Upper lobe of left lung (tissue), 6 donors: ENCODE data around the gene GBE1. TPM values are rescaled to one million over a fixed set of nuclear protein-coding genes. Genes with fewer than 3 reads are reported as not detected.

Experiments
- ATAC-seq, 2 donors: fragments of 200-7000 bp; cut with Tn5 transposase; one replicate each; pipeline ENCODE4 v1.9.1; 2022; ENCODE audit warnings: mild to moderate bottlenecking in 2 of 2, moderate library complexity in 2 of 2; ENCODE audit not compliant: low FRiP score in 2 of 2
- DNase-seq, 2 donors: peaks; one replicate each; pipeline ENCODE4 v3.0.0-alpha.2; 2019 to 2020
- H3K27ac ChIP-seq, 4 donors: fragments of 200-600 bp; sonication (generic); one replicate each; pipeline ENCODE4 v1.5.1; 2016 to 2019
- H3K27me3 ChIP-seq, 4 donors: fragments of 200-600 bp; sonication (generic); one replicate each; pipeline ENCODE4 v1.5.1; 2017 to 2019
- H3K36me3 ChIP-seq, 4 donors: fragments of 200-600 bp; sonication (generic); one replicate each; pipeline ENCODE4 v1.5.1; 2016 to 2019
- H3K4me1 ChIP-seq, 4 donors: fragments of 200-600 bp; sonication (generic); one replicate each; pipeline ENCODE4 v1.5.1; 2018 to 2019
- H3K4me3 ChIP-seq, 4 donors: fragments of 200-600 bp; sonication (generic); one replicate each; pipeline ENCODE4 v1.5.1; 2017 to 2019; ENCODE audit warnings: mild to moderate bottlenecking in 2 of 4, moderate library complexity in 1 of 4
- H3K9me3 ChIP-seq, 4 donors: fragments of 200-600 bp; sonication (generic); one replicate each; pipeline ENCODE4 v1.5.1; 2018 to 2019
- EP300 ChIP-seq, 4 donors: sonication (generic); formaldehyde crosslinking; IDR thresholded peaks; one replicate each; pipeline ENCODE4 v1.5.1; 2017; ENCODE audit warnings: antibody characterized with exemption in 4 of 4, control low read depth in 2 of 4
- POLR2A ChIP-seq, 4 donors: fragments of 450-650 bp; IDR thresholded peaks; one replicate each; pipeline ENCODE4 v1.5.1; 2016 to 2017; ENCODE audit warnings: antibody characterized with exemption in 4 of 4, mild to moderate bottlenecking in 2 of 4
- POLR2AphosphoS5 ChIP-seq, 2 donors: sonication (generic); formaldehyde crosslinking; IDR thresholded peaks; one replicate each; pipeline ENCODE4 v1.5.1; 2017; ENCODE audit warnings: antibody characterized with exemption in 2 of 2
- WGBS, 2 donors: methylation state at CpG; one replicate each; pipeline ENCODE4 v1.1.5; 2017 to 2018; 5-methylcytosine and 5-hydroxymethylcytosine counted together
- total RNA-seq, 6 donors: library from RNA; depleted of rRNA in 4 of 6; stranded (reverse); fragments of >200 nt in 4 of 6; gene quantifications; one replicate each; pipeline versions ENCODE4 v1.1.0 to v1.2.1, GENCODE V29; 2016 to 2021
- TF ChIP-seq, protein P1 (sequence below), 6 experiments: fragments of 450-650 bp in 4 of 6; fragments of 200-600 bp in 2 of 6; sonication (generic) in 2 of 6; IDR thresholded peaks; one replicate each; pipeline ENCODE4 v1.5.1; 2016 to 2019; ENCODE audit warnings: antibody characterized with exemption in 6 of 6
- donor health status: DM: no; HTN: no; CAD: no; lungs with moderate emphysema.
- donor health status: DM: no; HTN: yes; CAD: no; lungs with severe emphysema.

The GBE1 gene
- total RNA-seq, 6 donors from 2014 or later, result 19.9 to 40.9 (median 27.5) TPM

DNA sequence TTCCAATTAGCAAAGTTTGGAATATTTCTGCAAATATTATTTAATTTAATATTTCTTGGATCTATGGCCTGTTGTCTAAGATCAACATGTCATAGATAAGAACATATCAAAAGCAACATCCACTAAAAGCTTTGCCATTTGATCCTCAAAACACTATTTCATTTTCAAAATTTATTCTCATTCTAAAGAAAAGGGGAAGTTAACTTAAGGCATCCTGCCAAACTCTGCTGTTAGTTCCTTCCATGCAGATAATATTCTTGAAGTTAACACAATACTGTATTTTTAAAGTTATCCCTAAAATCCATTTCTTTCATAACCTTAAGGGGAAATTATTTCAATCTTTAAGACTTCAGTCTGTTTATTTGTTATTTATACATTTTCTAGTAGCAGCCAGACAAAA lies 28.2 kb upstream of the GBE1 start:
- peaks cover 0 to 3% (median 0%) of the 10 kb centered on the region in 4 donors for H3K4me1 ChIP-seq
- no peak overlapping the region for H3K4me3 ChIP-seq
- no peaks in the 10 kb centered on the region for H3K27me3 ChIP-seq
- ATAC-seq (no peak), DNase-seq (no peak)
- H3K27ac ChIP-seq, result no peak overlapping the region
- TF ChIP-seq, protein P1, sequence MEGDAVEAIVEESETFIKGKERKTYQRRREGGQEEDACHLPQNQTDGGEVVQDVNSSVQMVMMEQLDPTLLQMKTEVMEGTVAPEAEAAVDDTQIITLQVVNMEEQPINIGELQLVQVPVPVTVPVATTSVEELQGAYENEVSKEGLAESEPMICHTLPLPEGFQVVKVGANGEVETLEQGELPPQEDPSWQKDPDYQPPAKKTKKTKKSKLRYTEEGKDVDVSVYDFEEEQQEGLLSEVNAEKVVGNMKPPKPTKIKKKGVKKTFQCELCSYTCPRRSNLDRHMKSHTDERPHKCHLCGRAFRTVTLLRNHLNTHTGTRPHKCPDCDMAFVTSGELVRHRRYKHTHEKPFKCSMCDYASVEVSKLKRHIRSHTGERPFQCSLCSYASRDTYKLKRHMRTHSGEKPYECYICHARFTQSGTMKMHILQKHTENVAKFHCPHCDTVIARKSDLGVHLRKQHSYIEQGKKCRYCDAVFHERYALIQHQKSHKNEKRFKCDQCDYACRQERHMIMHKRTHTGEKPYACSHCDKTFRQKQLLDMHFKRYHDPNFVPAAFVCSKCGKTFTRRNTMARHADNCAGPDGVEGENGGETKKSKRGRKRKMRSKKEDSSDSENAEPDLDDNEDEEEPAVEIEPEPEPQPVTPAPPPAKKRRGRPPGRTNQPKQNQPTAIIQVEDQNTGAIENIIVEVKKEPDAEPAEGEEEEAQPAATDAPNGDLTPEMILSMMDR (IDR thresholded peaks at IDR 0.05), result no peak
- no peak for TF ChIP-seq EP300 (IDR thresholded peaks at IDR 0.05)
- no peaks in the 10 kb centered on the region for H3K9me3 ChIP-seq
- no peaks in the 10 kb centered on the region for H3K36me3 ChIP-seq

DNA sequence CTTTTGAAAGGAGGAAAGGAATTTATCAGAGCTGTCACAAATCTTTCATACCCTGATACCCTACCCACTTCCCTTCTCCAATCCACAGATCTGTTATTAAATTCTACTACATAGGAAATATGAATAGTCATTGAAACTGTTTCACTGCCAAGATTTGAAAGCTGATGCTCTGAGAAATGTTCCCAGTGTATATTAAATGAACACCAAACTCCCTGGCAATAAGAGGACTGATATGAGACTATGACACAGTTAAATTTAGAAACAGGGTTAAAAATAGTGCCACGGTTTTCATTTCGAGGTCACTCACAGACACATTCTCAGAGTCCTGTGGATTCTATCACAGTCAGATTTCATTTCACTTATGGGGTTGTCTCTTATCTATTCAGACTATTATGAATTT lies 27.2 kb upstream of the GBE1 start:
- H3K4me1 ChIP-seq, result peaks cover 0 to 3% (median 0%) of the 10 kb centered on the region in 4 donors
- DNase-seq (no peak), ATAC-seq (no peak)
- TF ChIP-seq, protein P1 (IDR thresholded peaks at IDR 0.05), result no peak
- no peaks in the 10 kb centered on the region for H3K9me3 ChIP-seq
- no peaks in the 10 kb centered on the region for H3K27me3 ChIP-seq
- no peaks in the 10 kb centered on the region for H3K36me3 ChIP-seq
- H3K27ac ChIP-seq, result no peak overlapping the region
- WGBS, 2 donors, result 27 to 31% methylated on average over 2 of the region's 2 CpGs
- no peak overlapping the region for H3K4me3 ChIP-seq

DNA sequence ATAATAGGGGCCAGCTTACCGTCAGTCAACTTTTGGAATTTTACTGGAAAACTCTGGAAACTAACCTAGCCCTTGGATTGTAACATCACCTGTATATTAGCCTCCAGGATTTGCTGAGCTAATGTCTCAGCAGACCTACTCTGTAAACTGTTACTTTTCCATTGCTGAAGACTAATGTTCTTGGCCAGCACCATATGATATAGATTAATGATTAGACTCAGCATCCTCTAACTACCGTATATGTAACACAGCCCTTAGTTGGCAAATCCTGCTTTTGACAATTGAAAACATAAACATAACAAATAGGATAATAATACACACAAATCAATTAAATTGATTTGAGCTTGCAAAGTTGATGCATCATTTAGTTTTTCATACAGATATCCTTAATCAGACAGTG lies 26.6 kb upstream of the GBE1 start:
- DNase-seq, result no peak
- ATAC-seq, result no peak
- Histone ChIP-seq H3K27me3 (no peaks in the 10 kb centered on the region), H3K9me3 (no peaks in the 10 kb centered on the region), H3K4me1 (peaks cover 0 to 3% (median 0%) of the 10 kb centered on the region in 4 donors), H3K36me3 (no peaks in the 10 kb centered on the region), H3K4me3 (no peak overlapping the region), H3K27ac (no peak overlapping the region)
- no peak for TF ChIP-seq EP300 (IDR thresholded peaks at IDR 0.05)
- no peak for TF ChIP-seq POLR2AphosphoS5 (IDR thresholded peaks at IDR 0.05)
- TF ChIP-seq, protein P1 (IDR thresholded peaks at IDR 0.05), result no peak
- no peak for TF ChIP-seq POLR2A (IDR thresholded peaks at IDR 0.05)
- WGBS, 2 donors, result 81 to 82% methylated on average over 2 of the region's 2 CpGs

DNA sequence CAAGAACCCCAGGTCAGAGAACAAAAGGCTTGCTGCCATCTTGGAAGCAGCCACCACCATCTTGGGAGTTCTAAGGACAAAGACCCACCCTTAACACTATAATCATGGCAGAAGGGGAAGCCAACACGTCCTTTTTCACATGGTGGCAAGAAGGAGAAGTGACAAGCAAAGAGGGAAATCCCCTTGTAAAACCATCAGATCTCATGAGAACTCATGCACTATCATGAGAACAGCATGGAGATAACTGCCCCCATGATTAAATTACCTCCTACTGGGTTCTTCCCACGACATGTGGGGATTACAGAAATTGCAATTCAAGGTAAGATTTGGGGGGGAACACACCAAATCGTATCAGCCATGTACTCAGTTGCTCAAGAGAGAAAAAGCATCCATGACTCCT lies 21.1 kb upstream of the GBE1 start:
- no peak for TF ChIP-seq POLR2A (IDR thresholded peaks at IDR 0.05)
- no peak for TF ChIP-seq POLR2AphosphoS5 (IDR thresholded peaks at IDR 0.05)
- TF ChIP-seq, protein P1 (IDR thresholded peaks at IDR 0.05), result no peak
- no peaks in the 10 kb centered on the region for H3K36me3 ChIP-seq
- H3K9me3 ChIP-seq, result no peaks in the 10 kb centered on the region
- H3K27me3 ChIP-seq, result no peaks in the 10 kb centered on the region
- no peak overlapping the region for H3K27ac ChIP-seq
- ATAC-seq (no peak), DNase-seq (no peak)
- H3K4me3 ChIP-seq, result no peak overlapping the region
- peaks cover 0 to 6% (median 2%) of the 10 kb centered on the region in 4 donors for H3K4me1 ChIP-seq
- 23 to 39% methylated on average over 3 of the region's 3 CpGs for WGBS, 2 donors

DNA sequence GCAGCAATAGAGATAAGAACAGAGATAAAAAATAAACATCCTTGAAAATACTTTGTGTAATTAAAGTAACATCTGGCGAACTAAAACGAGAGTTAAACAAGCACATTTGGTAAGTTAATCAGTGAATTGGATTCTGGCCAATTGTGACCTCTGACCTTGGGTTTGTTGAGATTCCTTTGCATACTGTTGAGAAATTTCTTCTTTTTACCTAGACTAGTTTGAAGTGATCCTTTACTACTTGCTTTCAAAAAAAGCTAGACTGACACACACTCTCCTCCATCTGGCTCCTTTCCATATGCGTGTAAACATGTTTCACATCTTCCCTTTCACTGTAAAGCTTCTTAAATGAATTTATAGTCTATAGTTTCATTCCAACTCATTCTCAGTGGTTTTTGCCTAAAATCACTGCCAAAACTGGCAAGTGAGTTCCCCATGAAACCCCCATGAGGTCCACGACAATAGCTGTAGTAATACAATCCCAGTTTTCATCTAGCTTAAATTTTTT lies 17.3 kb upstream of the GBE1 start:
- DNase-seq, result no peak
- Histone ChIP-seq H3K27ac (no peak overlapping the region), H3K4me3 (no peak overlapping the region), H3K9me3 (no peaks in the 10 kb centered on the region), H3K4me1 (peaks cover 0 to 6% (median 2%) of the 10 kb centered on the region in 4 donors), H3K36me3 (no peaks in the 10 kb centered on the region), H3K27me3 (no peaks in the 10 kb centered on the region)
- 37 to 39% methylated on average over 4 of the region's 4 CpGs for WGBS, 2 donors
- no peak for TF ChIP-seq POLR2AphosphoS5 (IDR thresholded peaks at IDR 0.05)
- ATAC-seq, result no peak
